Spinal cord (tissue), 10 donors: Measurements from ENCODE around the gene CEP89. TPM values are rescaled to one million over a fixed set of nuclear protein-coding genes. Genes with fewer than 3 reads are reported as not detected.
"Not testable (repeated sequence)": the region's sequence is repeated elsewhere in the genome, so short reads cannot be mapped to it uniquely, and the experiment has no call there.

Source experiments
- DNase-seq, 6 donors: peaks; one replicate each; pipeline versions ENCODE4 v3.0.0 to v3.0.0-alpha.2; 2013 to 2015; ENCODE audit warnings: low spot score in 6 of 6, low read depth in 4 of 6
- H3K27ac ChIP-seq: one replicate; pipeline ENCODE4 v1.5.1; 2013; ENCODE audit warnings: low read depth, low read length, control low read depth
- H3K27me3 ChIP-seq: one replicate; pipeline ENCODE4 v1.6.1; 2013; ENCODE audit warnings: low read length; ENCODE audit not compliant: control insufficient read depth, insufficient read depth
- H3K36me3 ChIP-seq: one replicate; pipeline ENCODE4 v1.6.1; 2013; ENCODE audit warnings: low read length; ENCODE audit not compliant: control insufficient read depth, insufficient read depth
- H3K4me1 ChIP-seq: one replicate; pipeline ENCODE4 v1.6.1; 2013; ENCODE audit warnings: low read length; ENCODE audit not compliant: control insufficient read depth, insufficient read depth
- H3K4me3 ChIP-seq: one replicate; pipeline ENCODE4 v1.5.1; 2013; ENCODE audit warnings: low read depth, low read length, control low read depth
- H3K9me3 ChIP-seq: one replicate; pipeline ENCODE4 v1.6.1; 2013; ENCODE audit warnings: low read length; ENCODE audit not compliant: control insufficient read depth, insufficient read depth
- WGBS: methylation state at CpG from one replicate; pipeline ENCODE4 v1.1.5; 2013; ENCODE audit warnings: missing lambda C conversion rate; ENCODE audit not compliant: insufficient coverage; 5-methylcytosine and 5-hydroxymethylcytosine counted together
- polyA plus RNA-seq, 2 donors: library from polyadenylated mRNA; unstranded; fragments of 120-200 nt; gene quantifications; one replicate each; pipeline ENCODE4 v1.2.1, GENCODE V29; 2013; ENCODE audit not compliant: insufficient read length in 2 of 2
- total RNA-seq, 2 donors: library from RNA; depleted of rRNA in 1 of 2; stranded (reverse); fragments of 120-200 nt in 1 of 2; fragments of >200 nt in 1 of 2; gene quantifications; one replicate each; pipeline versions ENCODE4 v1.2.3 to v1.2.4, GENCODE V29; 2013 to 2014
- donor health status: healthy.

Gene CEP89
- total and polyA plus RNA-seq, 4 donors: 9.0 to 41.8 (median 26.3) TPM

DNA sequence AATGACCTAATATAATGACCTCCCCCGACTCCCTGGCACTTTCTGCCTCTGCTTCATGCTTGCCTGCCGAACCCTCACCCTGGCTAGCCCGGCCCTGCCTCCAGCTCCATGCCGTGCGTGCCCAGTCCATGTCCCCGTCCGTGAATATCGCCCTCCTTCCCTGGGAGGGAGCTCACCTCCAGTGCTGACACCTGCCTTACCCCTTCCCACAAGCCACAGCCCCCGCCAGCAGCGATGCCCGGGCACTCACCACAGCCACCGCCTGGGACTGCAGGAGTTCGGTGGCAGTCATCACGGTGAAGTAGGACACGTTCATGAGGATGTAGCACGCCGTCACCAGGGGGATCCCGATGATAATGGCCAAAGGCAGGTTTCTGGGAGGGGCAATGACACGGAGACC, 112.2 kb downstream of the CEP89 start:
- Histone ChIP-seq H3K4me3 (no peak overlapping the region), H3K36me3 (peaks cover 27% of the 10 kb centered on the region), H3K9me3 (no peaks in the 10 kb centered on the region), H3K27me3 (no peaks in the 10 kb centered on the region), H3K4me1 (no peaks in the 10 kb centered on the region), H3K27ac (no peak overlapping the region)
- no peak for DNase-seq
- WGBS: 93% methylated on average over 19 of the region's 19 CpGs

DNA sequence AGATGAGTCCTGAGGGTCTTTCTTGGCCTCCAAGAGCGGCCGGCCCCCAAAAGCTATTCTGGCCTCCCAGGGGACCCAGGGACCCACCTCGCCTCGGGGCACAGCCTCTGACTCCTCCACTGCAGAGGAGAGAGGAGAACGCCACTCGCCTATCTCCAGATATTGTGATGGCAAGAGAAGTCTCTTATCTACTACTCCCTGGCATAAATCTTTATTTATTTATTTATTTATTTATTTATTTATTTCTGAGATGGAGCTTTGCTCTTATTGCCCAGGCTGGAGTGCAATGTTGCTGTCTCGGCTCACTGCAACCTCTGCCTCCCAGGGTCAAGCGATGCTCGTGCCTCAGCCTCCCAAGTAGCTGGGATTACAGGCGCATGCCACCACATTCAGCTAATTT, 113.2 kb downstream of the CEP89 start:
- 100% methylated on average over 4 of the region's 10 CpGs for WGBS
- H3K9me3 ChIP-seq: no peaks in the 10 kb centered on the region
- no peak for DNase-seq
- no peaks in the 10 kb centered on the region for H3K4me1 ChIP-seq
- H3K27ac ChIP-seq: no peak overlapping the region
- H3K27me3 ChIP-seq: no peaks in the 10 kb centered on the region
- H3K4me3 ChIP-seq: no peak overlapping the region
- peaks cover 17% of the 10 kb centered on the region for H3K36me3 ChIP-seq

DNA sequence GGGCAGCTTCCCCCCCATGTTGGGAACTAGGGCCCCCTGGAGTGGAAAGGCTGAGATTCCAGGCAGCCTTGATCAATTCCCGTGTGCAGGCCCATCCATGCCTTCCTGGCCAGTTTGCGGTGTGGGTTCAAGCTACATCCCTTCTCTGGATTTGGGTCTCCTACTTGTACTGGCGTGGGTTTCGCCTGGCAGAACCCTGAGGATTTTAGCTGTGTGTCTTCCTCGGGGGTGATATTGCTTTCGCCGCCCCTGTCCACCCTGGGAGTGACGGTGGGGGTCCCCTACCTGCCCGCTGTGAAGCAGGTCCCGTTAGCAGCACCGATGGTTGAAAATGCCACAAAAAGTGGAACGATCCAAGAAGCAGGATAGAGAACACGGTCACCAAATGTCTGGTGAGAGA, 113.6 kb downstream of the CEP89 start:
- DNase-seq: no peak
- 88% methylated on average over 13 of the region's 13 CpGs for WGBS
- Histone ChIP-seq H3K4me3 (no peak overlapping the region), H3K4me1 (no peaks in the 10 kb centered on the region), H3K9me3 (no peaks in the 10 kb centered on the region), H3K27me3 (no peaks in the 10 kb centered on the region), H3K27ac (no peak overlapping the region), H3K36me3 (peaks cover 17% of the 10 kb centered on the region)

DNA sequence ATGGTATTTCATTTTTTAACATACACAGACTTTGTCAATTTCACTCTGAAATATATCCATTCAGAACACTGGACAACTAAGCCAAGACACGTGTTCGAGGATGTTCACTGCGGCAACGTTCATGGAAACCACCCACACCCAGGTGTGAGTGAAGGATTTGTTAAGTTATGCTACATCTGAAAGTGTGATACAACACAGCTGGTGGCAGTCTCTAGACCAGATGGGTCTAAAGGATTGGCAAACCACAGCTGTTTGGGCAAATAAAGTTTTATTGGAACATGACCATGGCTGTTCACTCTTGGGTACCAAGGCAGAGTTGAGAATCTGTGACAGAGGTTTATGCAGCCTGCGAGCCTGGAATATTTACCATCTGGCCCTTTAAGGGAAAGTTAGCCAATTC, 114.2 kb downstream of the CEP89 start:
- H3K4me3 ChIP-seq: no peak overlapping the region
- no peak for DNase-seq
- no peak overlapping the region for H3K27ac ChIP-seq
- H3K9me3 ChIP-seq: no peaks in the 10 kb centered on the region
- no CpG with 5 or more reads among the region's 5 CpGs for WGBS
- no peaks in the 10 kb centered on the region for H3K4me1 ChIP-seq
- H3K36me3 ChIP-seq: peaks cover 17% of the 10 kb centered on the region
- no peaks in the 10 kb centered on the region for H3K27me3 ChIP-seq

DNA sequence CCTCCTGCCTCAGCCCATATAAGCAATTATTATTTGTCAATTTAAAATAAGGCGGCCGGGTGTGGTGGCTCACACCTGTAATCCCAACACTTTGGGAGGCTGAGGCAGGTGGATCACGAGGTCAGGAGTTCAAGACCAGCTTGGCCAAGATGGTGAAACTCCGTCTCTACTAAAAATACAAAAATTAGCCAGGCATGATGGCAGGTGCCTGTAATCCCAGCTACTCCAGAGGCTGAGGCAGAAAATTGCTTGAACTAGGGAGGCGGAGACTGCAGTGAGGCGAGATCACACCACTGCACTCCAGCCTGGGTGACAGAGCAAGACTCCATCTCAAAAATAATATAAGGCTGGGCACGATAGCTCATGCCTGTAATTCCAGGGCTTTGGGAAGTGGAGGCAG, 114.9 kb downstream of the CEP89 start:
- not testable (repeated sequence) for H3K27ac ChIP-seq, H3K4me1 ChIP-seq, H3K4me3 ChIP-seq, H3K9me3 ChIP-seq, DNase-seq, H3K27me3 ChIP-seq
- 100% methylated on average over 4 of the region's 7 CpGs for WGBS
- peaks cover 14% of the 10 kb centered on the region for H3K36me3 ChIP-seq

DNA sequence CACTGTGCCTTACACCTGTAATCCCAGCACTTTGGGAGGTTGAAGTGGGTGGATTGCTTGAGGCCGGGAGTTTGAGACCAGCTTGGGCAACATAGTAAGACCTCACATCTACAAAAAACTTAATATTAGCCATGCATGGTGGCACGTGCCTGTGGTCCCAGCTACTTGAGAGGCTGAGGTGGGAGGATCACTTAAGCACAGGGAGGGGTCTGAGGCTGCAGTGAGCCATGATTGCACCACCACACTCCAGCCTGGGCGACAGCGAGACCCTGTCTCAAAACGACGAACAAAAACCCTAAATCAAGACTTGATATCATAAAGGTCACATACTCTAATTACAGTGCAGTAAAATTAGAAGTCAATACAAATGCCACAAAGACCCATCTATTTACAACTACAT, 119.5 kb downstream of the CEP89 start:
- no CpG with 5 or more reads among the region's 6 CpGs for WGBS
- DNase-seq: no peak
- Histone ChIP-seq H3K27me3 (no peaks in the 10 kb centered on the region), H3K27ac (no peak overlapping the region), H3K4me1 (no peaks in the 10 kb centered on the region), H3K4me3 (no peak overlapping the region), H3K36me3 (peaks cover 2% of the 10 kb centered on the region), H3K9me3 (no peaks in the 10 kb centered on the region)

DNA sequence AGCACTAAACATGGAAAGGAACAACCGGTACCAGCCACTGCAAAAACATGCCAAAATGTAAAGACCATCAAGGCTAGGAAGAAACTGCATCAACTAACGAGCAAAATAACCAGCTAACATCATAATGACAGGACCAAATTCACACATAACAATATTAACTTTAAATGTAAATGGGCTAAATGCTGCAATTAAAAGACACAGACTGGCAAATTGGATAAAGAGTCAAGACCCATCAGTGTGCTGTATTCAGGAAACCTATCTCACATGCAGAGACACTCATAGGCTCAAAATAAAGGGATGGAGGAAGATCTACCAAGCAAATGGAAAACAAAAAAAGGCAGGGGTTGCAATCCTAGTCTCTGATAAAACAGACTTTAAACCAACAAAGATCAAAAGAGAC, 123.7 kb downstream of the CEP89 start:
- H3K36me3 ChIP-seq, H3K27me3 ChIP-seq, DNase-seq, H3K9me3 ChIP-seq, H3K4me1 ChIP-seq, H3K27ac ChIP-seq, H3K4me3 ChIP-seq: not testable (repeated sequence)
- WGBS: no CpG with 5 or more reads among the region's 2 CpGs

DNA sequence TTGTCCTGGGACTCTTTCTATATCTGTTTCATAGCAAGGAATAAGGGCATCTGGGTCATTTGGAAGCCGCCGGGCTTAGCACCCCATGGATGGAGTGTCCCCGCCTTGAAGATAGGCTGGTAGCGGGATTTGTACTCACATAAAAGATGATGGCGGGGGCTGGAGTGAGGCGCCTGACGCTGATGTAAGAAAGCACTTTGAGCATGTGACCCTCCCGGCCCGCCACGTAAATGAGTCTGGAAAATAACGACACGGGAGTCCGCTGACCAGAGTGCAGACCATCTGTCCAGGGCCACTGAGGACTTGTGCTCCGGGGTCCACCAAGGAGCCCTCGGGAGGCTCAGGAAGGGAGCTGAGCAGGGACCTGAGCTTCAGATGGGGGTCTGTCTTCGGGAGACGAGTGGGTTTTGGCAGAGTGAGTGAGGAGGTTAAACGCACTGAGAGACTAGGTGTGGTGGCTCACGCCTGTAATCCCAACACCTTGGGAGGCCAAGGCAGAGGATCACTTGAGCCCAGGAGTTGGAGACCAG, 128.0 kb downstream of the CEP89 start:
- Histone ChIP-seq H3K4me1 (no peaks in the 10 kb centered on the region), H3K27me3 (no peaks in the 10 kb centered on the region), H3K9me3 (no peaks in the 10 kb centered on the region), H3K4me3 (no peak overlapping the region), H3K36me3 (no peaks in the 10 kb centered on the region), H3K27ac (no peak overlapping the region)
- no peak for DNase-seq
- WGBS: 97% methylated on average over 18 of the region's 19 CpGs

DNA sequence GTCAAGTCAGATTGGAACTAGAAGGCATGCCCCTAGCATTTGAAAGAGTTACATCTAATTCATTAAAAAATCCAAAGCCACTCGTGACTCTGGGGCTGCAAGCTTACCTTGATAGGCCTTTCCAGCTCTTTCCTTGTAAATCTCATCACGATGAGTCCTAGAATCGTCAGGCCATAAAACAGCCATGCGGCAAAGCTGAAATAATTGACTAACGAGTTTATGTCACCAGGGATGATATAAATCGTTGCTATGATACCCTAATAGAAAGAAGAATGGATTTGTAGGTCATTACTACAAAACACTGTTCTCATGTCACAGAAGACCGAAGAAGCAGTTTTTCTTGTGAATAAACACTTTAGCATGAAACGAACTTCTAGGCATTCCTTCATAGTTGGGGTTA, 129.7 kb downstream of the CEP89 start:
- DNase-seq: peak in 1 of 6 donors; percentile 69
- H3K27ac ChIP-seq: no peak overlapping the region
- no peaks in the 10 kb centered on the region for H3K27me3 ChIP-seq
- H3K9me3 ChIP-seq: no peaks in the 10 kb centered on the region
- no peaks in the 10 kb centered on the region for H3K4me1 ChIP-seq
- H3K36me3 ChIP-seq: no peaks in the 10 kb centered on the region
- H3K4me3 ChIP-seq: no peak overlapping the region
- 57% methylated on average over 3 of the region's 8 CpGs for WGBS

DNA sequence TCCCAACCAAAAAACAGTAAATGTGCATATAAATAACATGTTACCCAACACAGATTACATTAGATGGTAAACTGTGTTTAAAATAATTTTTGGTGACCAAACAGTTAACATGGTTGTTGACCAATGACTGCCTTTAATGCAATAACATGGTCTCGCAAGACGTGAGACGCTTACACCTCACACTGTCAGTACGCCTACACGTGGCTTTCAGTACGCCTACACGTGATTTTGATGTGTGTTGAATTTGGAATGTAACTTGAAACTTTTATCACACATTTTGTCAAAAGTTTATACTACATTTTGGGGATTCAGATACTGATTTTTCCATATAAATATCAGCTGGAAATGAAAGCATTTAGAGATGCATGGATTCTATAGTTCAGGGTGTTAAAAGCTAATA, 134.2 kb downstream of the CEP89 start:
- DNase-seq: no peak
- H3K4me1 ChIP-seq: no peaks in the 10 kb centered on the region
- no peaks in the 10 kb centered on the region for H3K27me3 ChIP-seq
- no peak overlapping the region for H3K4me3 ChIP-seq
- no peaks in the 10 kb centered on the region for H3K9me3 ChIP-seq
- H3K27ac ChIP-seq: no peak overlapping the region
- WGBS: no CpG with 5 or more reads among the region's 7 CpGs
- H3K36me3 ChIP-seq: no peaks in the 10 kb centered on the region
